Gastroesophageal sphincter (tissue), 4 donors: ENCODE data around the gene BCL11A. TPM values are rescaled to one million over a fixed set of nuclear protein-coding genes. Genes with fewer than 3 reads are reported as not detected.

Experiments used
- ATAC-seq: fragments of 150-250 bp; one replicate; pipeline ENCODE4 v1.9.1; 2016; ENCODE audit warnings: mild to moderate bottlenecking, moderate library complexity
- H3K27ac ChIP-seq, 4 donors: fragments of 200-600 bp; sonication (generic) in 3 of 4; 1 replicate in 3 of 4; 2 replicates in 1 of 4; pipeline ENCODE4 v1.5.1; 2016 to 2019
- H3K27me3 ChIP-seq: fragments of 200-600 bp; sonication (generic); one replicate; pipeline ENCODE4 v1.5.1; 2019
- H3K36me3 ChIP-seq, 2 donors: fragments of 200-600 bp; sonication (generic); one replicate each; pipeline ENCODE4 v1.5.1; 2019; ENCODE audit warnings: control low read depth in 1 of 2
- H3K4me1 ChIP-seq, 3 donors: fragments of 200-600 bp; sonication (generic); 1 replicate in 2 of 3; 2 replicates in 1 of 3; pipeline ENCODE4 v1.5.1; 2016 to 2019; ENCODE audit warnings: control low read depth in 2 of 3
- H3K4me3 ChIP-seq, 2 donors: fragments of 200-600 bp; sonication (generic); one replicate each; pipeline ENCODE4 v1.5.1; 2019; ENCODE audit warnings: mild to moderate bottlenecking in 1 of 2, moderate library complexity in 1 of 2
- H3K9me3 ChIP-seq, 3 donors: fragments of 200-600 bp; sonication (generic); one replicate each; pipeline ENCODE4 v1.5.1; 2017 to 2019; ENCODE audit warnings: control low read depth in 2 of 3
- EP300 ChIP-seq: sonication (generic); formaldehyde crosslinking; IDR thresholded peaks from one replicate; pipeline ENCODE4 v1.6.1; 2017; ENCODE audit warnings: antibody characterized with exemption, mild to moderate bottlenecking
- POLR2A ChIP-seq, 2 donors: fragments of 450-650 bp; IDR thresholded peaks; one replicate each; pipeline ENCODE4 v1.6.1; 2017; ENCODE audit warnings: antibody characterized with exemption in 2 of 2, mild to moderate bottlenecking in 2 of 2, moderate library complexity in 1 of 2
- POLR2AphosphoS5 ChIP-seq: sonication (generic); formaldehyde crosslinking; IDR thresholded peaks from one replicate; pipeline ENCODE4 v1.6.1; 2017; ENCODE audit warnings: antibody characterized with exemption
- WGBS, 2 donors: methylation state at CpG; one replicate each; pipeline ENCODE4 v1.1.5; 2018; ENCODE audit warnings: low coverage in 1 of 2; 5-methylcytosine and 5-hydroxymethylcytosine counted together
- total RNA-seq, 4 donors: library from RNA; depleted of rRNA; stranded (reverse); fragments of >200 nt; gene quantifications; one replicate each; pipeline ENCODE4 v1.1.0, GENCODE V29; 2016
- TF ChIP-seq, protein P1 (sequence below), 4 experiments: fragments of 200-600 bp in 2 of 4; fragments of 450-650 bp in 2 of 4; sonication (generic) in 1 of 4; IDR thresholded peaks; one replicate each; pipeline ENCODE4 v1.5.1; 2017 to 2019; ENCODE audit warnings: antibody characterized with exemption in 4 of 4, mild to moderate bottlenecking in 2 of 4, moderate library complexity in 2 of 4

BCL11A gene
- total RNA-seq, 4 donors from 2014 or later = 3.6 to 10.6 (median 8.1) TPM

DNA sequence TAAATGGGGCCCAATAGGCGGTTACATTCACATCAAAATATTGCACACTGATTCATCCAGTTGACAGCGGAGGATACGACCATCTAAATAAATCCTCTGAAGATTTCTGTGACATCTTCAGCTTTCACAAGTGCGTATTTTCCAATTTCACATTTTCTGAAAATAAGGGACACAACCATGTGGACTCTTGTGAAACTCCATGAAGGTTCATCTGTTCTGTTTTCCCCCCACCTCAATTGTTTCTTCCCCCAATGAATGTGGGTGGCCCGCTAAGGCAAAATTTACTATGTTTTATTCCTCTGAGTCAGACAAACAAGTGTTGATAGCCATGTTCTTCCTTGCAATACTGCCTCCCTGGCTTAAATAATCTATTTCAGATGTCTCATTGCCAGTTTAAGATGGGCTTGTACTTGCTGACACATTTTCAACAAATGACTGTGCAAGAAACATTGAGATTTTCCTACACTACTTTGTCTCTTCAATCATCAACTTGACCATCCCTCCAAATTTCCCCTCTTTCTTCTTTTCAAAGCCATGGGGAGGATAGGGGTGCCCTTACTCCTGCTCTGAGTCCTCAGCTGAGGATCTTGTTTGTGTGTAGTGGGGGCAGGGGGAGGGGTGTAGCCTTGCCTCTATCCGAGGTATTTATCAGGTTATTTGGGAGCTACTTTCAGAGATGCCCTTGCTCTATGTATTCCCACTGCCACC is 78.2 kb downstream of the BCL11A start:
- no peaks in the 10 kb centered on the region for H3K36me3 ChIP-seq

DNA sequence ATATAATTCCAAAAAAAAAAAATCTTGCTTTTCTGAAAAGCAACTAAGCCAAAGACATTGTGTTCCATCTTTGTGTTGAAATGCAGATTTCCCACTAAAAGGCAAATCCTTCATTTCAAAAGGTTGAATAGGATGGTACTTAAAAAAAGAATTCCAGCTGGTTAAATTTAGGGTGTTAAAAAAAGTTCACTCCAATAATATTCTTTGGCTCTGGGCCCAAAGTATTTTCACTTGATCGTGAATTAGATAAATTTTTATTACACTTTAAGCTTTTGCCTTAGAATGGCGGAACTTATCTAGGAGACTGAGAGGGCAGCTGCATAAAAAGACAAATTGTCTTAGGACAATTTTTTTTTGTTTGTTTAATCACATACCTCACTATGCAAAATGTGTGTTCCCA is 79.2 kb downstream of the BCL11A start:
- H3K4me1 ChIP-seq = peaks cover 0 to 8% (median 0%) of the 10 kb centered on the region in 3 donors
- H3K27me3 ChIP-seq = no peaks in the 10 kb centered on the region
- H3K36me3 ChIP-seq = no peaks in the 10 kb centered on the region
- no peak overlapping the region for H3K27ac ChIP-seq
- no peak overlapping the region for H3K4me3 ChIP-seq
- TF ChIP-seq, protein P1, sequence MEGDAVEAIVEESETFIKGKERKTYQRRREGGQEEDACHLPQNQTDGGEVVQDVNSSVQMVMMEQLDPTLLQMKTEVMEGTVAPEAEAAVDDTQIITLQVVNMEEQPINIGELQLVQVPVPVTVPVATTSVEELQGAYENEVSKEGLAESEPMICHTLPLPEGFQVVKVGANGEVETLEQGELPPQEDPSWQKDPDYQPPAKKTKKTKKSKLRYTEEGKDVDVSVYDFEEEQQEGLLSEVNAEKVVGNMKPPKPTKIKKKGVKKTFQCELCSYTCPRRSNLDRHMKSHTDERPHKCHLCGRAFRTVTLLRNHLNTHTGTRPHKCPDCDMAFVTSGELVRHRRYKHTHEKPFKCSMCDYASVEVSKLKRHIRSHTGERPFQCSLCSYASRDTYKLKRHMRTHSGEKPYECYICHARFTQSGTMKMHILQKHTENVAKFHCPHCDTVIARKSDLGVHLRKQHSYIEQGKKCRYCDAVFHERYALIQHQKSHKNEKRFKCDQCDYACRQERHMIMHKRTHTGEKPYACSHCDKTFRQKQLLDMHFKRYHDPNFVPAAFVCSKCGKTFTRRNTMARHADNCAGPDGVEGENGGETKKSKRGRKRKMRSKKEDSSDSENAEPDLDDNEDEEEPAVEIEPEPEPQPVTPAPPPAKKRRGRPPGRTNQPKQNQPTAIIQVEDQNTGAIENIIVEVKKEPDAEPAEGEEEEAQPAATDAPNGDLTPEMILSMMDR (IDR thresholded peaks at IDR 0.05) = no peak
- no peak for TF ChIP-seq POLR2A (IDR thresholded peaks at IDR 0.05)
- no peak for TF ChIP-seq POLR2AphosphoS5
- no peak for TF ChIP-seq EP300
- 64 to 70% methylated on average over 2 of the region's 2 CpGs for WGBS, 2 donors
- no peak for ATAC-seq
- no peaks in the 10 kb centered on the region for H3K9me3 ChIP-seq

More for the DNA sequence above, 78.2 kb downstream of the BCL11A start:
- Histone ChIP-seq H3K4me3 (no peak overlapping the region), H3K27ac (no peak overlapping the region), H3K9me3 (no peaks in the 10 kb centered on the region), H3K4me1 (peaks cover 0 to 8% (median 0%) of the 10 kb centered on the region in 3 donors), H3K27me3 (no peaks in the 10 kb centered on the region)
- no peak for ATAC-seq
- no peak for TF ChIP-seq POLR2AphosphoS5
- no peak for TF ChIP-seq POLR2A (IDR thresholded peaks at IDR 0.05)
- no peak for TF ChIP-seq EP300
- TF ChIP-seq, protein P1 (IDR thresholded peaks at IDR 0.05) = no peak
- 89 to 92% methylated on average over 5 to 6 of the region's 6 CpGs for WGBS, 2 donors

DNA sequence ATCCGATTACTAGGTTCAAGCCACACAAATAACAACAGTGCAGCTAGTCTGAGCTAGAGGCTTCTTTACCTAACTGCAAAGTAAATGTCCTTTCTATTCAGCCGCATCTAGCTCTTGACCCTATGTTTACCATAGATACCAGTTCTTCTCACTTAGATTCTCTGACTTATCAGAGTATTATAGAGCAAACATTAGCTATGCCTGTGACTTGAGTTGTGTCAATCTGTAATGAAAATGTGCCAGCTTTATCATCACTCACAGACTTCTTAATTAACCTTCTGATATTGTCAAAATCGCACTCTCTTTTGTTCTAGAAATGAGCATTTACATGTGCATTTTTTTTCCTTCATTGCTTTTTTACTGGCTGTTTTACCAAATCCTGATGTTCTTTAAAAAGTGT is 79.9 kb downstream of the BCL11A start:
- WGBS, 2 donors = 90 to 95% methylated on average over 3 of the region's 3 CpGs
- no peaks in the 10 kb centered on the region for H3K36me3 ChIP-seq
- TF ChIP-seq, protein P1 (IDR thresholded peaks at IDR 0.05) = no peak
- no peak for TF ChIP-seq EP300
- no peak for TF ChIP-seq POLR2A (IDR thresholded peaks at IDR 0.05)
- TF ChIP-seq POLR2AphosphoS5 = no peak
- H3K4me3 ChIP-seq = no peak overlapping the region
- no peak overlapping the region for H3K27ac ChIP-seq
- no peaks in the 10 kb centered on the region for H3K27me3 ChIP-seq
- ATAC-seq = no peak
- H3K9me3 ChIP-seq = no peaks in the 10 kb centered on the region
- peaks cover 0 to 5% (median 0%) of the 10 kb centered on the region in 3 donors for H3K4me1 ChIP-seq

DNA sequence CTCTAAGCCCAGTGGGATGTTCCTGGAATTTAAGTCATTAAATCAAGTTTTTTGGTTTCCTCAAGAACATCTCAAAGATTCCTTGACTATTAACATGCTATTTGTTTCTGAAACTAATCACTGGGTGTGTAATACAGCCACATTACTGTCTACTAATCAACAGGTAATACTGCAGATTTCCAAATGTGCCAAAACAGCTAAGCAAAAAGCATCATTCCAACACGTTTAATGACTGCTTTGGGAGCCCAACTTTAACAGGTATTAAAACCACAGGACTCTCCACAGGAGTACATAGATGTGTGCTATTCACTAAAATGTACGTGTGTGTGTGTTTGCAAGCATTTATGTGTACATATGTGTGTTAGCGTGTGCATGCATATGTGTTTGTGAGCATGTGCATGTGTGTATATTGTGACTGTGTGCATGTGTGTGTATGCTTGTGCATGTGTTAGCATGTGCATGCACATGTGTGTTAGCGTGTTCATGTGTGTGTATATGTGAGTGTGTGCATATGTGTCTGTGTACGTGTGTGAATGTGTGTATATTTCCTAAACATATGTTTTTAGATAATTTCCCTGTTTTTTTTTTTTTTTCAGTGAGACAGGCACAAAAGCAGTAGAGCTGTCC is 80.7 kb downstream of the BCL11A start:
- no peaks in the 10 kb centered on the region for H3K36me3 ChIP-seq
- no peak overlapping the region for H3K27ac ChIP-seq
- H3K27me3 ChIP-seq = no peaks in the 10 kb centered on the region
- WGBS, 2 donors = 89 to 96% methylated on average over 3 to 5 of the region's 5 CpGs
- TF ChIP-seq EP300 = no peak
- no peak for TF ChIP-seq POLR2AphosphoS5
- TF ChIP-seq, protein P1 (IDR thresholded peaks at IDR 0.05) = no peak
- no peak for TF ChIP-seq POLR2A (IDR thresholded peaks at IDR 0.05)
- H3K4me3 ChIP-seq = no peak overlapping the region
- no peaks in the 10 kb centered on the region for H3K9me3 ChIP-seq
- H3K4me1 ChIP-seq = no peaks in the 10 kb centered on the region
- no peak for ATAC-seq

DNA sequence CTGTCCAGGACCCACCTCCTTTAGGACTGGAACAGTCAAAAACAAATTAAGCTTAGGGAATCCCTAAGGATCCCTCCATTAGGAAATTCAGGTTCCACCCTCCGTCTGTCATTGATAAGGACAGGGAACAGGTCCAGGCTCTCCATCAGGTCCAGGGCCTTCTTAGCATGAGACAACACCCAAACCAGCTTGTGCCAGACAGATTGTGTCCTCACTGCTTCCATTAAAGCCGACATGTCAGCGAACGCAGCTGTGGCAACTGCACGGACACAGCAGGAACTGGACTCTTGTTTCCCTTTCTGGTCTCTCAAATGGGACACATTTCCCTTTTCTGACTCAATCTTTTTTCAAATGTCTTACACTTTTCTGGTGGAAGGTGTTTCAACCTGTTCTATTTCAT is 81.4 kb downstream of the BCL11A start:
- Histone ChIP-seq H3K27ac (no peak overlapping the region), H3K4me3 (no peak overlapping the region)
- ATAC-seq = no peak

More for the DNA sequence above, 81.4 kb downstream of the BCL11A start:
- TF ChIP-seq, protein P1 (IDR thresholded peaks at IDR 0.05) = no peak
- TF ChIP-seq POLR2AphosphoS5 = no peak
- no peak for TF ChIP-seq EP300
- Histone ChIP-seq H3K9me3 (no peaks in the 10 kb centered on the region), H3K27me3 (no peaks in the 10 kb centered on the region), H3K4me1 (no peaks in the 10 kb centered on the region), H3K36me3 (no peaks in the 10 kb centered on the region)
- WGBS, 2 donors = 76 to 96% methylated on average over 4 of the region's 5 CpGs
